NT2/D1 (cell line): ENCODE data around the gene KATNB1.

ENCODE experiments used
- SUZ12 ChIP-seq: IDR thresholded peaks from 2 replicates; pipeline ENCODE4 v1.6.1; 2011; ENCODE audit not compliant: insufficient read length, insufficient read depth; ENCODE audit errors: extremely low read depth
- YY1 ChIP-seq: IDR thresholded peaks from 2 replicates; pipeline ENCODE4 v1.6.1; 2011; ENCODE audit not compliant: insufficient read length, insufficient read depth
- ZNF274 ChIP-seq: IDR thresholded peaks from 2 replicates; pipeline ENCODE4 v1.6.1; 2011; ENCODE audit warnings: mild to moderate bottlenecking, low read depth, low read length

- TF ChIP-seq YY1 = no peak
- TF ChIP-seq ZNF274 = no peak
- no peak for TF ChIP-seq SUZ12
These were observed 11.0 kb upstream of the KATNB1 start for GRCh38 chr16:57724531-57724930.
